GM19043 (cell line): ENCODE measurements around the gene PTPRR.

Experiments used
- ATAC-seq: cut with Tn5 transposase; IDR thresholded peaks from one replicate; pipeline ENCODE4 v1.9.1; 2021; ENCODE audit warnings: low read depth; ENCODE audit not compliant: unreplicated experiment

Gene PTPRR

DNA sequence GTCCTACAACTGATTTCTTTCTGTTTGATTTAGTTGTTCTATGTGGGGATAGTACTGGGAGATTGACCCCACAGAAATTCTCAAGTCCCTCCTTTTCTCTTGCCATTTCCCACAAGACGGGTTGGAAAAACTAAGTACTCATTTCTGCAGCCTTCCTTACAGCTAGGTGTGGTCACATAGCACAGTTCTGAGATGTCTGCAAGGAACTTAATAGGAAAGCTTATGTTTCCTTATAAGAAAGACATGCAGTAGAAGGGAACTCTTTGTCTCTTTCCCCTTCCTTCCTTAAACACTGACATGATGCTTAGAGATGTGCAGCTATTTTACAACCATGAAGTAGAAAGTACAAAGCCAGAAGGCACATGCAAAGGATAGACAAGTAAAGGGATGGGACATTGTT is 113.7 kb downstream of the PTPRR start:
- ATAC-seq = no peak

GRCh38 chr12:70806043-70806442 is 114.5 kb downstream of the PTPRR start:
- ATAC-seq = no peak

DNA sequence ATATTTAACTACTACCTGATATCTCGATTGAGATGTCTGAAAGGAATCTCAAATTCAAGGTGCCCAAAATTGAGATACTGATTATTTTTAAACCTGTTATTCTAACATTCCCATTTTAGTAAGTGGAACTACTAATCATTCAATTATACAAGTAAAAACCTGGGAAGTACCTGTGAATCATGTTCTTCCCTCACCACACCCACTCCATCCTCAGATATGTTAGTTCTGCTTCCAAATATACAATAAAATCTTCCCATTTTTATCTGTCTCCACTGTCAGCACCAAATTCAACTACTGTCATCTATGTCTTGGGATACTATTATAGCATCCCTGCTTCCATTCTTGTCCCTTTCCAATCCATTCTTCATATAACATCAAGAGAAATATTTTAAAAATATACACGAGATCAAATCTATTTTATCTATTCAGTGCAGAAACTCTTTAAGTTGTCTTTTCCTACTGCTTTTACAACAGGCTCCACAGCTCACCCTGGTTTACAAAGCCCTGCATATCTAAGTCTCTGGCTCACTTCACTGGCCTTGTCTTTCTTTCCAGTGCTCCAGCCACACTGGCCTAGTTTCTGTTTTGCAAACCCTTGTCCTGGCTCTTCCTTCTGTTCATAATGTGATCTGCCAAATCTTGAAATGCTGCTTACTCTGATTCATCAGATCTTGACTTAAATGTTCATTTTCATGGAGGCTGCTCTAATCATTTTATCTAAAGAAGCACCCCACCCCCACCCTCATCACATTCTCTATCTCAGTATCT is 122.3 kb downstream of the PTPRR start:
- no peak for ATAC-seq

DNA sequence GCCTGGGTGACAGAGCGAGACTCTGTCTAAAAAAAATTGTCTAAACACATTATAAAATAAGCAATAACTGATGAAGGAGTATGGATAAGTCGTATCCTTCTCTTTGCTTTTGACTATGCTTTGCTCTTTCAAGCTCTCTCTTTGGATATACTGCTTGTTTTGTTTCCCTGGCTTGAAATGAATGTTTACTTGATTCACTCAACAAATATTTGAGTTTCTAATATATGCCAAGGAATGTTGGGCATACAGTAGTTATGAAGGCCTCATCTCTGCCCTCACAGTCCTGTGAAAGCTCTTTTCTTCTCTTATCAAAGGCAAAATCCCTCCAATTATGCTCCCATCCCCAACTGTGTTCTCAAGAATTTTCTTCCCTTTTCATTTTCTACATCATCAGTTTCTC is 123.5 kb downstream of the PTPRR start:
- no peak for ATAC-seq

GRCh38 chr12:70795608-70796007 is 124.9 kb downstream of the PTPRR start:
- no peak for ATAC-seq

GRCh38 chr12:70794131-70794530 is 126.4 kb downstream of the PTPRR start:
- no peak for ATAC-seq

GRCh38 chr12:70788774-70789173 is 131.8 kb downstream of the PTPRR start:
- no peak for ATAC-seq

DNA sequence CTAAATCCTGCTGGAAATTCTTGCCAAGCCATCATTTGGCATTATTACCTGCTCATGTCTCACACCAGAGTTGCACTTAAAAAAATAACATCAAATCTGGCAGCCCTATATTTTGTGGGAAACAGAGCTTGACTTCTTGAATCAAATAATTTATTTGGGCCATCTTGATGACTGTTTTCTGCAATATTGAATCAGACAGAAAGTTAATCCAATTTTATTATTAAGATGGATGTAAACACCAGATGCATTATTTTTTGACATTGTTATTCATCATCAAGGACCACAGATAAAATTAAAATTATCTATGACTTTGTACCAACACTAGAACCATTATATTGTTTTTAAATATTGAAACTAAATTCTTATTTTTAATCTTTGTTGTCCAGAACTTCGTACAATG is 132.9 kb downstream of the PTPRR start:
- no peak for ATAC-seq

GRCh38 chr12:70785896-70786295 is 134.6 kb downstream of the PTPRR start:
- ATAC-seq = no peak

DNA sequence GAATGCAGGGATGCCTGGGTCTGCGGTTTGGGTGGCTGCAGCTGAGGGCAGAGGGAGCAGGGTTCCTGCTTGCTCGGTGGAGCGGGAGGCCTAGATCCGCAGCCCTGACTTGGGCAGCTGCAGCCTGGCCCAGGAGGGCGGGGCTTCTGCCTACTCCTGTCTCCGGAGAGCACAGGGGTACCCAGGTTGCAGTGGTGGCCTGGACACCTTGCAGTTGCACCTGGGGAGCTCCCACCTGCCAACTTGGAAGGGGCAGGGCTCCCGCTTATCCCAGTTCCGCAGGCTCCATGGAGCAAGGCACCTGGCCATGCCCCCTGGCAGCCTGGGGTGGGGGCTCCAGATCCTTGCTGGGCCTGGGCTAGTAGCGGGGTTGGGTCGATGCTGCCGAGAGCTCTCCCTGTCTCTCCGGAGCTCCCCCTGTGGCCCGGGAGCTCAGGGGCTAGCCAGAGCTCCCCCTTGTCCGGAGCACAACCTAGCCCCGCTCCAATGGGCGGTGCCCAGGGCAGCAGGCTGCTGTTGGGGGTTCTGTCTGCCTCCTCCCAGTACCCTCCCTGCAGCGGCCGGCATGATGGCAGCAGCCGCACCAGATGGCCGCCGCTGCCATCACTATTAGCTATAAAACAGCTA is 136.4 kb downstream of the PTPRR start:
- no peak for ATAC-seq

GRCh38 chr12:70783455-70783854 is 137.1 kb downstream of the PTPRR start:
- no peak for ATAC-seq

GRCh38 chr12:70779250-70779649 is 141.3 kb downstream of the PTPRR start:
- ATAC-seq = no peak

DNA sequence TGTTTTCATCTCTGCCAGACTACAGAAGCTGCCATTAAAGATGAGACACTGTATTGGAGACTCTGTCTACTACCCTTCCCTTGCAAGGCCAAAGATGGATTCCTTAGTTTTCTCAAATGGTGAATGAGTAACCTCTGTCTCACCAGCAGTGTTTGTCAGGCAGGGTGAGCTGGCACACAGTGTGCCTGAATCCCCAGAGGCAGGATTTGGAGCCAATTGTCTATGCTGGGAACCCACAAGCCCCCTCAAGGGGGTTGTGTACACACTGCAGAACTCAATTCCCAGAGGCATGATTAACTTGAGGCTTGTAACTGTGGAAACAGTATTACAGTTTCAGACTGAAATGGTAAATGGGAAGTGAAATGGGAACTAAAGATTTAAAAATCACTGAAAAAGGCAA is 146.5 kb downstream of the PTPRR start:
- no peak for ATAC-seq

- no peak for ATAC-seq
Measured at GRCh38 chr12:70772836-70773235, 147.7 kb downstream of the PTPRR start.

GRCh38 chr12:70771581-70771980 is 149.0 kb downstream of the PTPRR start:
- no peak for ATAC-seq

GRCh38 chr12:70763666-70764065 is 156.9 kb downstream of the PTPRR start:
- ATAC-seq = no peak

DNA sequence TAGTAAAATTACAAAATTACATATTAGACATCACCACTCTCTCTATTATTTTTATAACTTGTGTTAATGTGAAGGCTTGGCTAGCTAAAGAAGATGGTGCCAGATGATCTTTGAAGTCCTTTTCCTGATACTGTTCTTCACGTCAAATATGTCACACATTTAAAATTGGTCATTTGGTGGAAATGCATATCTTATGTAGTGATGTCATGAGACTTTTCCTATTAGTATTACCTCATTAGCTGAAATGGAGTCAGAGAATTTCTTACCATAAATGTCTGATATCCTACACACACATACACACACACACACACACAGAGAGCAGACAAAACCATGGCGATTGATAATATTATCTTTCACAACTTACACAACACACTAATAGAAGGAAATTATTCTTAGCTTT is 158.5 kb downstream of the PTPRR start:
- no peak for ATAC-seq

GRCh38 chr12:70759161-70759918 is 161.2 kb downstream of the PTPRR start:
- ATAC-seq = no peak

DNA sequence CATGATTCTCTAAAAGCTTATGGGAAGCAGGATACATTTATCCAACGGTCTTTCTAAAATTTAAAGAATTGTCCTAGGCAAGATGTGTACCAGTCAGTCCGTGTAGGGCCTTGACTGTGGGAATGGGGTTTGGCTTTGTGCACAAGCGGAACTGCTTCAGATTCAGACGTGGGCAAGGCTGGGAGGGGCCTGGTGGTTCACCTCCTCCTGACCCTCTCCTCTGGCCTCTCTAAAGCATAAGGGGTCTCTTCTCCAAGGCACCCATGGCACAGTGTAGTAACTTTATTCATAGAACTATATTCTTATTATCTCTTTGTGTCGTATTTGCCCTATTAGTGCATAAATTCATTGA is 162.1 kb downstream of the PTPRR start:
- no peak for ATAC-seq

GRCh38 chr12:70757830-70758493 is 162.6 kb downstream of the PTPRR start:
- no peak for ATAC-seq

DNA sequence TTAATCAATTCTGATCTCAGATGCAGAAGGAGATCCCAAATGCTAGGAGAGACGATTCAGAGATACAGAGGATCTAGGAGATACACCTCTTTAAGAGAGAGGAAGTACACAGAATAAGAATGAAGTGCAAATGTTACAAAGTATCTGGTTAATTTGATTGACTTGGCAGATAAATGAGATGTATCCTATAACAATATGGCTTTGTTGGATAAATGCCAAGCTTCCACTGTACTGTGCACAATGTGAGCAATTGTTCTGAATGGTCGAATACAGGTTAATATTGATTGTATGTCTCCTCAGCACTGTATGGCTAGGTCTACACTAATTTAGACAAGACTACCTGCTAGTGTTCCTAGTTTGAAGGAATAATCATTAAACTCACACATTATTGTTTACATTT is 163.7 kb downstream of the PTPRR start:
- ATAC-seq = no peak
